Measurements from ENCODE around the gene UMODL1. TPM values are rescaled to one million over a fixed set of nuclear protein-coding genes. Genes with fewer than 3 reads are reported as not detected.

UMODL1 gene
- total and polyA plus RNA-seq, 10 donors: 0.02 to 0.85 (median 0.09) TPM; not detected in 3

- no peaks in the 10 kb centered on the region for H3K9me3 ChIP-seq
- WGBS, 5 donors: 68 to 83% (median 77%) methylated on average over 9 to 12 of the region's 12 CpGs
- peaks cover 0 to 24% (median 0%) of the 10 kb centered on the region in 7 donors for H3K27me3 ChIP-seq (replicated peaks in 1 of 7)
- intact Hi-C loops (cut with DNase I; ENCODE audit: low total_unique reads): no loop called here
- peak; percentile 56 for DNase-seq
- no peak overlapping the region for H3K4me3 ChIP-seq
- no peaks in the 10 kb centered on the region for H3K36me3 ChIP-seq
- peaks cover 0 to 12% (median 0%) of the 10 kb centered on the region in 6 donors for H3K4me1 ChIP-seq
- no peak overlapping the region for H3K27ac ChIP-seq
- TF ChIP-seq POLR2AphosphoS5 (IDR thresholded peaks at IDR 0.05): no peak
- TF ChIP-seq POLR2A (IDR thresholded peaks at IDR 0.05): no peak
- no peak for TF ChIP-seq CTCF (IDR thresholded peaks at IDR 0.05 in 8 of 11, conservative IDR thresholded peaks at IDR 0.05 in 3 of 11)
Measured at GRCh38 chr21:42151148-42151947, 80.2 kb downstream of the UMODL1 start.

GRCh38 chr21:42151948-42152220 lies 80.8 kb downstream of the UMODL1 start:
- H3K27ac ChIP-seq: no peak overlapping the region

GRCh38 chr21:42153046-42153686 lies 82.0 kb downstream of the UMODL1 start:
- Histone ChIP-seq H3K27ac (no peak overlapping the region), H3K4me3 (no peak overlapping the region), H3K36me3 (no peaks in the 10 kb centered on the region), H3K4me1 (peaks cover 0 to 27% (median 4%) of the 10 kb centered on the region in 6 donors), H3K9me3 (no peaks in the 10 kb centered on the region), H3K27me3 (replicated peaks in 1 of 7) (peaks cover 0 to 28% (median 0%) of the 10 kb centered on the region in 7 donors)
- TF ChIP-seq POLR2A (IDR thresholded peaks at IDR 0.05) (no peak), CTCF (IDR thresholded peaks at IDR 0.05 in 8 of 11, conservative IDR thresholded peaks at IDR 0.05 in 3 of 11) (no peak), POLR2AphosphoS5 (IDR thresholded peaks at IDR 0.05) (no peak)
- WGBS, 5 donors: 82 to 98% (median 93%) methylated on average over 6 to 15 of the region's 15 CpGs
- DNase-seq: no peak
- intact Hi-C loops (cut with DNase I; ENCODE audit: low total_unique reads): no loop called here

More at GRCh38 chr21:42151948-42152220, 80.8 kb downstream of the UMODL1 start:
- intact Hi-C loops (cut with DNase I; ENCODE audit: low total_unique reads): no loop called here
- Histone ChIP-seq H3K4me3 (no peak overlapping the region), H3K27me3 (replicated peaks in 1 of 7) (peaks cover 0 to 26% (median 0%) of the 10 kb centered on the region in 7 donors), H3K9me3 (no peaks in the 10 kb centered on the region), H3K36me3 (no peaks in the 10 kb centered on the region), H3K4me1 (peaks cover 0 to 17% (median 2%) of the 10 kb centered on the region in 6 donors)
- no peak for DNase-seq
- TF ChIP-seq POLR2A (IDR thresholded peaks at IDR 0.05) (no peak), POLR2AphosphoS5 (IDR thresholded peaks at IDR 0.05) (no peak), CTCF (IDR thresholded peaks at IDR 0.05 in 8 of 11, conservative IDR thresholded peaks at IDR 0.05 in 3 of 11) (no peak)

GRCh38 chr21:42153746-42154145 lies 82.6 kb downstream of the UMODL1 start:
- WGBS, 5 donors: 86 to 94% (median 89%) methylated on average over 7 to 13 of the region's 13 CpGs
- TF ChIP-seq POLR2AphosphoS5 (IDR thresholded peaks at IDR 0.05): no peak
- TF ChIP-seq CTCF (IDR thresholded peaks at IDR 0.05 in 8 of 11, conservative IDR thresholded peaks at IDR 0.05 in 3 of 11): no peak
- no peak for TF ChIP-seq POLR2A (IDR thresholded peaks at IDR 0.05)

More at GRCh38 chr21:42153746-42154145, 82.6 kb downstream of the UMODL1 start:
- Histone ChIP-seq H3K4me1 (peaks cover 0 to 27% (median 4%) of the 10 kb centered on the region in 6 donors), H3K27ac (no peak overlapping the region), H3K9me3 (no peaks in the 10 kb centered on the region), H3K27me3 (replicated peaks in 1 of 7) (peaks cover 0 to 31% (median 0%) of the 10 kb centered on the region in 7 donors), H3K36me3 (no peaks in the 10 kb centered on the region), H3K4me3 (no peak overlapping the region)
- DNase-seq: no peak
- intact Hi-C loops (cut with DNase I; ENCODE audit: low total_unique reads): no loop called here
